Astrocyte (in vitro differentiated cells and primary cell): ENCODE results near the gene PHC3. TPM values are rescaled to one million over a fixed set of nuclear protein-coding genes. Genes with fewer than 3 reads are reported as not detected.

ENCODE experiments used
- DNase-seq: peaks from one replicate; pipeline ENCODE4 v3.0.0-alpha.2; 2010; ENCODE audit warnings: low read depth
- FAIRE-seq: peaks from 2 replicates; lab custom pipeline; 2011; peaks lifted over from hg19 to GRCh38; lab: Jason Lieb, UNC
- H2AFZ ChIP-seq: 2 replicates; pipeline ENCODE4 v1.6.0; 2012; ENCODE audit warnings: low read depth, low read length, inconsistent platforms
- H3K27ac ChIP-seq: 2 replicates; pipeline ENCODE4 v1.5.1; 2011; ENCODE audit warnings: low read depth, low read length, inconsistent platforms
- H3K27me3 ChIP-seq: 2 replicates; pipeline ENCODE4 v1.6.0; 2011; ENCODE audit warnings: low read length, inconsistent platforms; ENCODE audit not compliant: insufficient read depth
- H3K36me3 ChIP-seq: 2 replicates; pipeline ENCODE4 v1.5.1; 2011; ENCODE audit warnings: low read length, inconsistent platforms; ENCODE audit not compliant: insufficient read depth
- H3K4me1 ChIP-seq: 2 replicates; pipeline ENCODE4 v1.5.1; 2011; ENCODE audit warnings: low read length, inconsistent platforms; ENCODE audit not compliant: insufficient read depth
- H3K4me2 ChIP-seq: 2 replicates; pipeline ENCODE4 v1.6.0; 2012; ENCODE audit warnings: low read length, inconsistent platforms
- H3K4me3 ChIP-seq: 2 replicates; pipeline ENCODE4 v1.5.1; 2011; ENCODE audit warnings: low read depth, mild to moderate bottlenecking, low read length, inconsistent platforms; ENCODE audit not compliant: insufficient read depth
- H3K79me2 ChIP-seq: 2 replicates; pipeline ENCODE4 v1.6.0; 2012; ENCODE audit warnings: mild to moderate bottlenecking, low read length, inconsistent platforms; ENCODE audit not compliant: insufficient read depth
- H3K9ac ChIP-seq: 2 replicates; pipeline ENCODE4 v1.6.0; 2012; ENCODE audit warnings: mild to moderate bottlenecking, low read length, inconsistent platforms
- H3K9me3 ChIP-seq: 2 replicates; pipeline ENCODE4 v1.5.1; 2012; ENCODE audit warnings: low read depth, mild to moderate bottlenecking, low read length, inconsistent platforms; ENCODE audit not compliant: insufficient read depth
- H4K20me1 ChIP-seq: 2 replicates; pipeline ENCODE4 v1.6.0; 2012; ENCODE audit warnings: low read length, inconsistent platforms; ENCODE audit not compliant: insufficient read depth
- H3K27ac Mint-ChIP-seq: one replicate; pipeline ENCODE4 v1.8.0; 2021; ENCODE audit warnings: mild to moderate bottlenecking, mixed read lengths; ENCODE audit not compliant: unreplicated experiment
- H3K27me3 Mint-ChIP-seq: one replicate; pipeline ENCODE4 v1.8.0; 2021; ENCODE audit warnings: low read depth, mixed read lengths; ENCODE audit not compliant: unreplicated experiment
- H3K36me3 Mint-ChIP-seq: one replicate; pipeline ENCODE4 v1.8.0; 2021; ENCODE audit warnings: low read depth, mixed read lengths; ENCODE audit not compliant: unreplicated experiment
- H3K4me1 Mint-ChIP-seq: one replicate; pipeline ENCODE4 v1.8.0; 2021; ENCODE audit warnings: low read depth, mixed read lengths; ENCODE audit not compliant: unreplicated experiment
- H3K4me3 Mint-ChIP-seq: one replicate; pipeline ENCODE4 v1.8.0; 2021; ENCODE audit warnings: mild to moderate bottlenecking, moderate library complexity, mixed read lengths; ENCODE audit not compliant: unreplicated experiment
- H3K9me3 Mint-ChIP-seq: one replicate; pipeline ENCODE4 v1.8.0; 2021; ENCODE audit warnings: mild to moderate bottlenecking, mixed read lengths; ENCODE audit not compliant: unreplicated experiment
- CTCF ChIP-seq: IDR thresholded peaks from 2 replicates; pipeline ENCODE4 v1.5.1; 2011; ENCODE audit warnings: low read depth, mild to moderate bottlenecking, inconsistent platforms, low read length, moderate library complexity; ENCODE audit not compliant: insufficient read depth
- EZH2 ChIP-seq: IDR thresholded peaks from 2 replicates; pipeline ENCODE4 v1.6.1; 2012; ENCODE audit warnings: mild to moderate bottlenecking, low read length, inconsistent platforms; ENCODE audit not compliant: insufficient read depth
- total RNA-seq: library from RNA; stranded (reverse); gene quantifications from 2 replicates; pipeline ENCODE4 v1.2.1, GENCODE V29; 2021

The PHC3 gene
- total RNA-seq, 1 donor from 2014 or later: 40.8 TPM

- no peak overlapping the region for H3K27ac Mint-ChIP-seq
- FAIRE-seq: no peak
Observed at GRCh38 chr3:170144437-170144843, 37.1 kb downstream of the PHC3 start.

GRCh38 chr3:170142373-170142772 is 39.2 kb downstream of the PHC3 start:
- Histone ChIP-seq H3K9ac (no peak overlapping the region), H3K27ac (no peak overlapping the region), H3K4me1 (no peaks in the 10 kb centered on the region), H3K79me2 (peaks cover 23% of the 10 kb centered on the region), H3K27me3 (no peaks in the 10 kb centered on the region), H2AFZ (no peak overlapping the region), H4K20me1 (peaks cover 15% of the 10 kb centered on the region), H3K4me3 (no peak overlapping the region), H3K36me3 (peaks cover 7% of the 10 kb centered on the region), H3K4me2 (no peak overlapping the region), H3K9me3 (no peaks in the 10 kb centered on the region)
- no peak for TF ChIP-seq CTCF
- no peak for TF ChIP-seq EZH2
- Mint-ChIP-seq H3K36me3 (no peaks in the 10 kb centered on the region), H3K27me3 (no peaks in the 10 kb centered on the region), H3K4me3 (no peak overlapping the region), H3K4me1 (no peaks in the 10 kb centered on the region), H3K9me3 (no peaks in the 10 kb centered on the region), H3K27ac (no peak overlapping the region)
- DNase-seq (no peak), FAIRE-seq (no peak)

More at GRCh38 chr3:170144437-170144843, 37.1 kb downstream of the PHC3 start:
- Mint-ChIP-seq H3K9me3 (no peaks in the 10 kb centered on the region), H3K27me3 (no peaks in the 10 kb centered on the region), H3K36me3 (no peaks in the 10 kb centered on the region), H3K4me1 (no peaks in the 10 kb centered on the region), H3K4me3 (no peak overlapping the region)
- Histone ChIP-seq H3K4me1 (no peaks in the 10 kb centered on the region), H3K4me2 (no peak overlapping the region), H3K79me2 (peaks cover 40% of the 10 kb centered on the region), H3K27ac (no peak overlapping the region), H4K20me1 (peaks cover 16% of the 10 kb centered on the region), H3K4me3 (no peak overlapping the region), H3K36me3 (peaks cover 7% of the 10 kb centered on the region), H3K27me3 (no peaks in the 10 kb centered on the region), H2AFZ (no peak overlapping the region), H3K9ac (no peak overlapping the region), H3K9me3 (no peaks in the 10 kb centered on the region)
- no peak for DNase-seq
- no peak for TF ChIP-seq EZH2
- TF ChIP-seq CTCF: no peak

- H3K4me1 ChIP-seq: no peaks in the 10 kb centered on the region
- no peak overlapping the region for H2AFZ ChIP-seq
- no peaks in the 10 kb centered on the region for H3K9me3 Mint-ChIP-seq
- H3K27me3 ChIP-seq: no peaks in the 10 kb centered on the region
- no peaks in the 10 kb centered on the region for H3K27me3 Mint-ChIP-seq
- no peak overlapping the region for H3K4me3 Mint-ChIP-seq
- peaks cover 10% of the 10 kb centered on the region for H3K36me3 Mint-ChIP-seq
- TF ChIP-seq EZH2 (no peak), CTCF (no peak)
- no peak overlapping the region for H3K27ac Mint-ChIP-seq
- H3K4me2 ChIP-seq: no peak overlapping the region
- no peak overlapping the region for H3K9ac ChIP-seq
- no peak overlapping the region for H3K27ac ChIP-seq
- peaks cover 19% of the 10 kb centered on the region for H4K20me1 ChIP-seq
- H3K79me2 ChIP-seq: peaks cover 13% of the 10 kb centered on the region
- no peaks in the 10 kb centered on the region for H3K9me3 ChIP-seq
- no peak for FAIRE-seq
- no peak for DNase-seq
- H3K36me3 ChIP-seq: peaks cover 9% of the 10 kb centered on the region
- H3K4me1 Mint-ChIP-seq: no peaks in the 10 kb centered on the region
- no peak overlapping the region for H3K4me3 ChIP-seq
Observed at GRCh38 chr3:170137986-170138385, 43.5 kb downstream of the PHC3 start.
